ENCODE measurements around the gene MMP7. TPM values are rescaled to one million over a fixed set of nuclear protein-coding genes. Genes with fewer than 3 reads are reported as not detected.

Gene MMP7
- total RNA-seq, 4 donors from 2014 or later: not detected

DNA sequence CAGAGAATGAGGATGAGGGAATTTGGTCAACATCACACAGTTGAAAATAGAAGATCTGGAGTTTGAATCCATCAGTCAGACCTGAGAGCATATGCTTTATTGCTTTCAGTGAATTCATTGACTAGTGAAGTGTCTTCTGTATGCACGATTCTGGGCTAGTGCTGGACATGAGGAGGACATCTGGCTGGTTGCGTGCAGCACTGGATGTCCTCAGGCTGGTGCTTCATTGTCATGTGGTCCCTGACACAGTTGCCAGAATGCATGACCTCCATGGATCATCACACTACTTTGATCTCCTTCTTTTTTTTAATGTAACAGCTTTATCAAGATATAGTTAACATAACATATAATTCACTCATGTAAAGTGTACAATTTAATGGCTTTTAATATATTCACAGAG lies 44.5 kb upstream of the MMP7 start:
- Histone ChIP-seq H3K27ac (no peak overlapping the region), H3K27me3 (no peaks in the 10 kb centered on the region), H3K9me3 (no peaks in the 10 kb centered on the region), H3K4me3 (no peak overlapping the region), H3K36me3 (no peaks in the 10 kb centered on the region), H3K4me1 (no peaks in the 10 kb centered on the region)
- in situ Hi-C loops (cut with MboI; ENCODE audit: low pct_ligation_motif_present in 1 of 4, low pct_unique_long_range_greater_than_20kb in 1 of 4, low sequenced_read_pairs in 3 of 4) (no loop called here), intact Hi-C loops (cut with DNase I; ENCODE audit: low total_unique reads) (no loop called here)
- TF ChIP-seq POLR2A (IDR thresholded peaks at IDR 0.05) (no peak), POLR2AphosphoS5 (IDR thresholded peaks at IDR 0.05) (no peak), EP300 (IDR thresholded peaks at IDR 0.05; ENCODE audit: low read depth) (no peak)
- TF ChIP-seq, protein P1, sequence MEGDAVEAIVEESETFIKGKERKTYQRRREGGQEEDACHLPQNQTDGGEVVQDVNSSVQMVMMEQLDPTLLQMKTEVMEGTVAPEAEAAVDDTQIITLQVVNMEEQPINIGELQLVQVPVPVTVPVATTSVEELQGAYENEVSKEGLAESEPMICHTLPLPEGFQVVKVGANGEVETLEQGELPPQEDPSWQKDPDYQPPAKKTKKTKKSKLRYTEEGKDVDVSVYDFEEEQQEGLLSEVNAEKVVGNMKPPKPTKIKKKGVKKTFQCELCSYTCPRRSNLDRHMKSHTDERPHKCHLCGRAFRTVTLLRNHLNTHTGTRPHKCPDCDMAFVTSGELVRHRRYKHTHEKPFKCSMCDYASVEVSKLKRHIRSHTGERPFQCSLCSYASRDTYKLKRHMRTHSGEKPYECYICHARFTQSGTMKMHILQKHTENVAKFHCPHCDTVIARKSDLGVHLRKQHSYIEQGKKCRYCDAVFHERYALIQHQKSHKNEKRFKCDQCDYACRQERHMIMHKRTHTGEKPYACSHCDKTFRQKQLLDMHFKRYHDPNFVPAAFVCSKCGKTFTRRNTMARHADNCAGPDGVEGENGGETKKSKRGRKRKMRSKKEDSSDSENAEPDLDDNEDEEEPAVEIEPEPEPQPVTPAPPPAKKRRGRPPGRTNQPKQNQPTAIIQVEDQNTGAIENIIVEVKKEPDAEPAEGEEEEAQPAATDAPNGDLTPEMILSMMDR (IDR thresholded peaks at IDR 0.05): no peak
- WGBS, 2 donors (ENCODE audit: low coverage in 1 of 2): 87 to 100% methylated on average over 2 of the region's 2 CpGs
- no peak for DNase-seq

- Histone ChIP-seq H3K4me1 (no peaks in the 10 kb centered on the region), H3K27me3 (no peaks in the 10 kb centered on the region), H3K27ac (no peak overlapping the region), H3K9me3 (no peaks in the 10 kb centered on the region), H3K36me3 (no peaks in the 10 kb centered on the region), H3K4me3 (no peak overlapping the region)
- intact Hi-C loops (cut with DNase I; ENCODE audit: low total_unique reads) (no loop called here), in situ Hi-C loops (cut with MboI; ENCODE audit: low pct_ligation_motif_present in 1 of 4, low pct_unique_long_range_greater_than_20kb in 1 of 4, low sequenced_read_pairs in 3 of 4) (no loop called here)
- TF ChIP-seq EP300 (IDR thresholded peaks at IDR 0.05; ENCODE audit: low read depth): no peak
- TF ChIP-seq POLR2AphosphoS5 (IDR thresholded peaks at IDR 0.05): no peak
- TF ChIP-seq POLR2A (IDR thresholded peaks at IDR 0.05): no peak
- TF ChIP-seq, protein P1 (IDR thresholded peaks at IDR 0.05): no peak
- DNase-seq: no peak
- WGBS, 2 donors (ENCODE audit: low coverage in 1 of 2): 47 to 55% methylated on average over 2 of the region's 2 CpGs
These were observed 43.3 kb upstream of the MMP7 start for GRCh38 chr11:102573851-102574250.

- Histone ChIP-seq H3K4me1 (no peaks in the 10 kb centered on the region), H3K36me3 (no peaks in the 10 kb centered on the region), H3K27me3 (no peaks in the 10 kb centered on the region), H3K4me3 (no peak overlapping the region), H3K9me3 (no peaks in the 10 kb centered on the region), H3K27ac (no peak overlapping the region)
- 70 to 84% methylated on average over 2 of the region's 2 CpGs for WGBS, 2 donors (ENCODE audit: low coverage in 1 of 2)
- intact Hi-C loops (cut with DNase I; ENCODE audit: low total_unique reads): no loop called here
- no peak for DNase-seq
- TF ChIP-seq POLR2A (IDR thresholded peaks at IDR 0.05) (no peak), POLR2AphosphoS5 (IDR thresholded peaks at IDR 0.05) (no peak), EP300 (IDR thresholded peaks at IDR 0.05; ENCODE audit: low read depth) (no peak)
- TF ChIP-seq, protein P1 (IDR thresholded peaks at IDR 0.05): no peak
- in situ Hi-C loops (cut with MboI; ENCODE audit: low pct_ligation_motif_present in 1 of 4, low pct_unique_long_range_greater_than_20kb in 1 of 4, low sequenced_read_pairs in 3 of 4): no loop called here
These were observed 42.1 kb upstream of the MMP7 start for GRCh38 chr11:102572554-102573220.

DNA sequence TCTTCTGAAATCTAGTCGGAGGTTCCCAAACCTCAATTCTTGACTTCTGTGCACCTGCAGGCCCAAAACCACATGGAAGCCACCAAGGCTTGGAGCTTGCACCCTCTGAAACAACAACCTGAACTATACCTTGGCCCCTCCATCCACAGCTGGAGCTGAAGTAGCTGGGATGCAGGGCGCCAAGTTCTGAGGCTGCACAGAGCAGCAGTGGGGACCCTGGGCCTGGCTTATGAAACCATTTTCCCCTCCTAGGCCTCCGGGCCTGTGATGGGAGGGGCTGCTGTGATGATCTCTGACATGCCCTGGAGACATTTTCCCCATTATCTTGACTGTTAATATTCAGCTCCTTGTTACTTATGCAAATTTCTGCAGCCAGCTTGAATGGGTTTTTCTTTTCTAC lies 38.3 kb upstream of the MMP7 start:
- TF ChIP-seq, protein P1 (IDR thresholded peaks at IDR 0.05): no peak
- no peak for DNase-seq
- intact Hi-C loops (cut with DNase I; ENCODE audit: low total_unique reads): no loop called here
- H3K4me3 ChIP-seq: no peak overlapping the region
- WGBS, 2 donors (ENCODE audit: low coverage in 1 of 2): 64 to 90% methylated on average over 2 to 3 of the region's 3 CpGs
- in situ Hi-C loops (cut with MboI; ENCODE audit: low pct_ligation_motif_present in 1 of 4, low pct_unique_long_range_greater_than_20kb in 1 of 4, low sequenced_read_pairs in 3 of 4): no loop called here
- H3K27me3 ChIP-seq: no peaks in the 10 kb centered on the region
- peaks cover 0 to 6% (median 0%) of the 10 kb centered on the region in 4 donors for H3K4me1 ChIP-seq
- no peak overlapping the region for H3K27ac ChIP-seq
- peaks cover 0 to 5% of the 10 kb centered on the region in 2 donors for H3K9me3 ChIP-seq
- no peaks in the 10 kb centered on the region for H3K36me3 ChIP-seq
